ENCODE measurements around the gene TRPT1. TPM values are rescaled to one million over a fixed set of nuclear protein-coding genes. Genes with fewer than 3 reads are reported as not detected.
A peak's percentile ranks its signal among the peaks of the same experiment; 100 is the strongest.

The TRPT1 gene
- total RNA-seq, 1 experiment from 2014 or later: 66.1 TPM

DNA sequence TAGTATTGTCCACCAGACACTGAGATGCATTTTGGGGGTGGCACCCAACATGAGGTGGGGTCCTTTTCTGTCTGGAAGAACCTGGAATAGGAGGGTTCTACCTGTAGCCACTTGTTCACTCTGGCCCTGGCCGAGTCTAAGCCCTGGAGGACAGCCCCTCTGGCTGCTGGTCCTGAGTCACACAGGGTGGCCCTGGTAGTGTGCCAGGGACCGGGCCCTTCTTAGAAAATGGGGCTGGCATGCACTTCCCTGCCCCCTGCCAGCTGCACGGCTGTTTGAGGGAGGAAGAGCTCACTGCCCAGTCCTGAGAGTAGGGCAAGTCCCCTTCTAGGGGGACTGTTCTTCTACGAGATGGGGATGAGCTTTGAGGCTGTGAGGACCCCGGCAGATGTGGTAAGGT lies 27.5 kb upstream of the TRPT1 start:
- Histone ChIP-seq H3K27ac (ENCODE audit: low read length) (peak overlapping the region; percentile 34; the same call in 1 of the 2 replicates), H3K4me1 (ENCODE audit: control insufficient read depth, insufficient read depth, low read length) (peaks cover 32% of the 10 kb centered on the region), H3K9me3 (ENCODE audit: control insufficient read depth, insufficient read depth, low read depth, low read length) (no peaks in the 10 kb centered on the region), H3K36me3 (ENCODE audit: control insufficient read depth, insufficient read depth, low read length) (peaks cover 3% of the 10 kb centered on the region; the same call in 1 of the 2 replicates), H3K27me3 (ENCODE audit: control insufficient read depth, insufficient read depth, low read length) (no peaks in the 10 kb centered on the region), H3K4me3 (ENCODE audit: low read depth in 2 of 2, low read length in 2 of 2) (no peak overlapping the region)
- in situ Hi-C loops (cut with HindIII; ENCODE audit: low pct_unique_long_range_greater_than_20kb, low sequenced_read_pairs): no loop called here
- no TSS peak for BruUV-seq (replicated peaks)
- ChIA-PET CTCF (no interaction called here), POLR2A (no interaction called here)
- TF ChIP-seq SIN3A (IDR thresholded peaks at IDR 0.05; ENCODE audit: borderline replicate concordance, insufficient read depth, low read depth, low read length): no peak
- TF ChIP-seq, protein P1, sequence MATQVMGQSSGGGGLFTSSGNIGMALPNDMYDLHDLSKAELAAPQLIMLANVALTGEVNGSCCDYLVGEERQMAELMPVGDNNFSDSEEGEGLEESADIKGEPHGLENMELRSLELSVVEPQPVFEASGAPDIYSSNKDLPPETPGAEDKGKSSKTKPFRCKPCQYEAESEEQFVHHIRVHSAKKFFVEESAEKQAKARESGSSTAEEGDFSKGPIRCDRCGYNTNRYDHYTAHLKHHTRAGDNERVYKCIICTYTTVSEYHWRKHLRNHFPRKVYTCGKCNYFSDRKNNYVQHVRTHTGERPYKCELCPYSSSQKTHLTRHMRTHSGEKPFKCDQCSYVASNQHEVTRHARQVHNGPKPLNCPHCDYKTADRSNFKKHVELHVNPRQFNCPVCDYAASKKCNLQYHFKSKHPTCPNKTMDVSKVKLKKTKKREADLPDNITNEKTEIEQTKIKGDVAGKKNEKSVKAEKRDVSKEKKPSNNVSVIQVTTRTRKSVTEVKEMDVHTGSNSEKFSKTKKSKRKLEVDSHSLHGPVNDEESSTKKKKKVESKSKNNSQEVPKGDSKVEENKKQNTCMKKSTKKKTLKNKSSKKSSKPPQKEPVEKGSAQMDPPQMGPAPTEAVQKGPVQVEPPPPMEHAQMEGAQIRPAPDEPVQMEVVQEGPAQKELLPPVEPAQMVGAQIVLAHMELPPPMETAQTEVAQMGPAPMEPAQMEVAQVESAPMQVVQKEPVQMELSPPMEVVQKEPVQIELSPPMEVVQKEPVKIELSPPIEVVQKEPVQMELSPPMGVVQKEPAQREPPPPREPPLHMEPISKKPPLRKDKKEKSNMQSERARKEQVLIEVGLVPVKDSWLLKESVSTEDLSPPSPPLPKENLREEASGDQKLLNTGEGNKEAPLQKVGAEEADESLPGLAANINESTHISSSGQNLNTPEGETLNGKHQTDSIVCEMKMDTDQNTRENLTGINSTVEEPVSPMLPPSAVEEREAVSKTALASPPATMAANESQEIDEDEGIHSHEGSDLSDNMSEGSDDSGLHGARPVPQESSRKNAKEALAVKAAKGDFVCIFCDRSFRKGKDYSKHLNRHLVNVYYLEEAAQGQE (IDR thresholded peaks at IDR 0.05; ENCODE audit: insufficient read depth in 1 of 2, low read depth in 2 of 2, low read length in 1 of 2): no peak
- TF ChIP-seq TCF7L2 (IDR thresholded peaks at IDR 0.05; ENCODE audit: low read depth, low read length): no peak
- TF ChIP-seq, protein P2, sequence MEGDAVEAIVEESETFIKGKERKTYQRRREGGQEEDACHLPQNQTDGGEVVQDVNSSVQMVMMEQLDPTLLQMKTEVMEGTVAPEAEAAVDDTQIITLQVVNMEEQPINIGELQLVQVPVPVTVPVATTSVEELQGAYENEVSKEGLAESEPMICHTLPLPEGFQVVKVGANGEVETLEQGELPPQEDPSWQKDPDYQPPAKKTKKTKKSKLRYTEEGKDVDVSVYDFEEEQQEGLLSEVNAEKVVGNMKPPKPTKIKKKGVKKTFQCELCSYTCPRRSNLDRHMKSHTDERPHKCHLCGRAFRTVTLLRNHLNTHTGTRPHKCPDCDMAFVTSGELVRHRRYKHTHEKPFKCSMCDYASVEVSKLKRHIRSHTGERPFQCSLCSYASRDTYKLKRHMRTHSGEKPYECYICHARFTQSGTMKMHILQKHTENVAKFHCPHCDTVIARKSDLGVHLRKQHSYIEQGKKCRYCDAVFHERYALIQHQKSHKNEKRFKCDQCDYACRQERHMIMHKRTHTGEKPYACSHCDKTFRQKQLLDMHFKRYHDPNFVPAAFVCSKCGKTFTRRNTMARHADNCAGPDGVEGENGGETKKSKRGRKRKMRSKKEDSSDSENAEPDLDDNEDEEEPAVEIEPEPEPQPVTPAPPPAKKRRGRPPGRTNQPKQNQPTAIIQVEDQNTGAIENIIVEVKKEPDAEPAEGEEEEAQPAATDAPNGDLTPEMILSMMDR (IDR thresholded peaks at IDR 0.05): no peak
- no peak for TF ChIP-seq POLR2AphosphoS5 (IDR thresholded peaks at IDR 0.05; ENCODE audit: low read depth, low read length)
- ATAC-seq (no peak), DNase-seq (ENCODE audit: low read depth, low spot score) (no peak)
- intact Hi-C loops (cut with micrococcal nuclease; ENCODE audit: unreplicated experiment): no loop called here

DNA sequence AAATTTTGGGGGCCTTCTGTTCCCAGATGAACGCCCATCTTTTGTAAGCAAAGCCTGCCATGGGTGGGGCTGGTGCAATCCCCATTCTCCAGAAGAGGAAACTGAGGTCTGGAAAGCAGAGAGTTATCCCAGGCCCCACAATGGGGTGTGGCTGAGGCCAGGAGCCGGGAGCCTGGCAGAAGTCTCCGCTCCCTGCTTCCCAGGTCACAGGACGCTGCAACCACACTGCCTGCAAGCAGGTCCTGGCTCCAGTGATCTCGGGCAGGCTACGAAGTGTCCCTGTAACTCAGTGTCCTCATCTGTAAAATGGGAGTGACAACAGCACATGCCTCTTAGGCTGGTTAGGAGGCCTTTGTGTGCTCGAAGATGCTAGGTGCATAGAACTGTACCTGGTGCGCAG lies 27.1 kb upstream of the TRPT1 start:
- peak overlapping the region; percentile 84 to 90 for H3K4me3 ChIP-seq (ENCODE audit: low read depth in 2 of 2, low read length in 2 of 2)

More for the DNA sequence above, 27.1 kb upstream of the TRPT1 start:
- POLR2A ChIA-PET: interaction anchor here (0.6 kb wide), 1 partner anchor 49 kb away, joined by 5 read pairs; no protein-coding TSS in a partner anchor
- TF ChIP-seq, protein P1 (IDR thresholded peaks at IDR 0.05; ENCODE audit: insufficient read depth in 1 of 2, low read depth in 2 of 2, low read length in 1 of 2): no peak
- TF ChIP-seq SIN3A (IDR thresholded peaks at IDR 0.05; ENCODE audit: borderline replicate concordance, insufficient read depth, low read depth, low read length) (no peak), TCF7L2 (IDR thresholded peaks at IDR 0.05; ENCODE audit: low read depth, low read length) (no peak), POLR2AphosphoS5 (IDR thresholded peaks at IDR 0.05; ENCODE audit: low read depth, low read length) (no peak)
- TF ChIP-seq, protein P2 (IDR thresholded peaks at IDR 0.05): no peak
- in situ Hi-C loops (cut with HindIII; ENCODE audit: low pct_unique_long_range_greater_than_20kb, low sequenced_read_pairs): no loop called here
- no peak for ATAC-seq
- CTCF ChIA-PET: no interaction called here
- DNase-seq (ENCODE audit: low read depth, low spot score): no peak
- Histone ChIP-seq H3K27me3 (ENCODE audit: control insufficient read depth, insufficient read depth, low read length) (no peaks in the 10 kb centered on the region), H3K36me3 (ENCODE audit: control insufficient read depth, insufficient read depth, low read length) (peaks cover 3% of the 10 kb centered on the region; the same call in 1 of the 2 replicates), H3K4me1 (ENCODE audit: control insufficient read depth, insufficient read depth, low read length) (peaks cover 37% of the 10 kb centered on the region), H3K9me3 (ENCODE audit: control insufficient read depth, insufficient read depth, low read depth, low read length) (no peaks in the 10 kb centered on the region), H3K27ac (ENCODE audit: low read length) (peak overlapping the region; percentile 41; the same call in 1 of the 2 replicates)
- intact Hi-C loops (cut with micrococcal nuclease; ENCODE audit: unreplicated experiment): no loop called here
- BruUV-seq (replicated peaks): TSS peak; percentile 83

All from Panc1 (cell line).